Tibial nerve (tissue), 4 donors: ENCODE measurements around the gene NCAM2. TPM values are rescaled to one million over a fixed set of nuclear protein-coding genes. Genes with fewer than 3 reads are reported as not detected.

Experiments used
- DNase-seq, 2 donors: peaks; one replicate each; pipeline ENCODE4 v3.0.0-alpha.2; 2019; ENCODE audit warnings: low spot score in 2 of 2
- H3K27ac ChIP-seq, 4 donors: fragments of 200-600 bp; sonication (generic) in 3 of 4; one replicate each; pipeline ENCODE4 v1.5.1; 2017 to 2019; ENCODE audit warnings: mild to moderate bottlenecking in 1 of 4
- H3K27me3 ChIP-seq, 2 donors: fragments of 200-600 bp; sonication (generic) in 1 of 2; one replicate each; pipeline versions ENCODE4 v1.5.1 to v1.6.0; 2017 to 2019
- H3K36me3 ChIP-seq, 3 donors: fragments of 200-600 bp; sonication (generic); one replicate each; pipeline ENCODE4 v1.5.1; 2018 to 2019
- H3K4me1 ChIP-seq, 4 donors: fragments of 200-600 bp; sonication (generic) in 3 of 4; one replicate each; pipeline ENCODE4 v1.5.1; 2017 to 2019
- H3K4me3 ChIP-seq, 4 donors: fragments of 200-600 bp; sonication (generic) in 3 of 4; one replicate each; pipeline ENCODE4 v1.5.1; 2017 to 2019; ENCODE audit warnings: mild to moderate bottlenecking in 1 of 4, moderate library complexity in 1 of 4
- H3K9me3 ChIP-seq, 4 donors: fragments of 200-600 bp; sonication (generic) in 3 of 4; one replicate each; pipeline ENCODE4 v1.5.1; 2017 to 2019
- EP300 ChIP-seq, 2 donors: sonication (generic); formaldehyde crosslinking; IDR thresholded peaks; one replicate each; pipeline ENCODE4 v1.6.1; 2017; ENCODE audit warnings: antibody characterized with exemption in 2 of 2, mild to moderate bottlenecking in 1 of 2
- POLR2A ChIP-seq, 2 donors: fragments of 450-650 bp; IDR thresholded peaks; one replicate each; pipeline ENCODE4 v1.6.1; 2017; ENCODE audit warnings: antibody characterized with exemption in 2 of 2, mild to moderate bottlenecking in 2 of 2, moderate library complexity in 2 of 2
- WGBS, 2 donors: methylation state at CpG; one replicate each; pipeline ENCODE4 v1.1.5; 2018; 5-methylcytosine and 5-hydroxymethylcytosine counted together
- total RNA-seq, 4 donors: library from RNA; depleted of rRNA; stranded (reverse); fragments of >200 nt; gene quantifications; one replicate each; pipeline ENCODE4 v1.1.0, GENCODE V29; 2016
- TF ChIP-seq, protein P1 (sequence below), 5 experiments: fragments of 200-600 bp in 3 of 5; fragments of 450-650 bp in 2 of 5; sonication (generic) in 3 of 5; IDR thresholded peaks; one replicate each; pipeline ENCODE4 v1.5.1; 2016 to 2019; ENCODE audit warnings: antibody characterized with exemption in 5 of 5, mild to moderate bottlenecking in 3 of 5, moderate library complexity in 2 of 5

NCAM2 gene
- total RNA-seq, 4 donors from 2014 or later: 15.1 to 29.7 (median 23.9) TPM

DNA sequence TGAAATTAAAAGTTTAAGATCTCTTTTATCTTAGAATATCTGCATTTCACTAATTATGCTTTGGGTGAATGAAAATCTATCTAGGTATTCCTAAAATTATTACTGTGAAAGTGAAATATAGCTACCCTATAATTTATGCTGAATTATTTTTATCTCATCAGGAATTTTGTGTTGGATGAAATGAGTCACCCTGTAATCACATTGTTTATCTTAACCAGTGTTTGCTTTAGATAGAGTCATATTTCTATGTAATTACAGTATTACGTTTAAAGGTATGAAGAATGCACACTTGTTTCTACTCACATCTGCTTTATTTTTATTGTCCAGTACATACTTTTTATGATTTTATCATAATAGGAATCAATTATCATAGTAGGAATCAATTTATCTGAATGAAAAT, 249.2 kb downstream of the NCAM2 start:
- no peaks in the 10 kb centered on the region for H3K9me3 ChIP-seq
- no peaks in the 10 kb centered on the region for H3K27me3 ChIP-seq
- WGBS, 2 donors: 33 to 38% methylated on average over 1 of the region's 1 CpG
- TF ChIP-seq, protein P1, sequence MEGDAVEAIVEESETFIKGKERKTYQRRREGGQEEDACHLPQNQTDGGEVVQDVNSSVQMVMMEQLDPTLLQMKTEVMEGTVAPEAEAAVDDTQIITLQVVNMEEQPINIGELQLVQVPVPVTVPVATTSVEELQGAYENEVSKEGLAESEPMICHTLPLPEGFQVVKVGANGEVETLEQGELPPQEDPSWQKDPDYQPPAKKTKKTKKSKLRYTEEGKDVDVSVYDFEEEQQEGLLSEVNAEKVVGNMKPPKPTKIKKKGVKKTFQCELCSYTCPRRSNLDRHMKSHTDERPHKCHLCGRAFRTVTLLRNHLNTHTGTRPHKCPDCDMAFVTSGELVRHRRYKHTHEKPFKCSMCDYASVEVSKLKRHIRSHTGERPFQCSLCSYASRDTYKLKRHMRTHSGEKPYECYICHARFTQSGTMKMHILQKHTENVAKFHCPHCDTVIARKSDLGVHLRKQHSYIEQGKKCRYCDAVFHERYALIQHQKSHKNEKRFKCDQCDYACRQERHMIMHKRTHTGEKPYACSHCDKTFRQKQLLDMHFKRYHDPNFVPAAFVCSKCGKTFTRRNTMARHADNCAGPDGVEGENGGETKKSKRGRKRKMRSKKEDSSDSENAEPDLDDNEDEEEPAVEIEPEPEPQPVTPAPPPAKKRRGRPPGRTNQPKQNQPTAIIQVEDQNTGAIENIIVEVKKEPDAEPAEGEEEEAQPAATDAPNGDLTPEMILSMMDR (IDR thresholded peaks at IDR 0.05): no peak
- TF ChIP-seq EP300 (IDR thresholded peaks at IDR 0.05) (no peak), POLR2A (IDR thresholded peaks at IDR 0.05) (no peak)
- H3K27ac ChIP-seq: no peak overlapping the region
- no peaks in the 10 kb centered on the region for H3K36me3 ChIP-seq
- no peaks in the 10 kb centered on the region for H3K4me1 ChIP-seq
- no peak for DNase-seq
- H3K4me3 ChIP-seq: no peak overlapping the region

DNA sequence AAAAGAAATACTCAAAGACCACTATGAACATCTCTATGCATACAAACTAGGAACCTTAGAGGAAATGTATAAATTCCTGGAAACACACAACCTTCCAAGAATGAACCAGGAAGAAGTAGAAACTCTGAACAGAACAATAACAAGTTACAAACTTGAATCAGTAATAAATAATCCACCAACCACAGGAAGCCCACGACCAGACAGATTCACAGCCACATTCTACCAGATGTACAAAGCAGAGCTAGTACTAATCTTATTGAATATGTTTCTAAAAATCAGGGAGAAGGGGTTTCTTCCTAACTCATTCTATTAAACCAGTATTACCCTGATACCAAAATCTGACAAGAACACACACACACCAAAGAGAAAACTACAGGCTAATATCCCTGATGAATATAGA, 263.8 kb downstream of the NCAM2 start:
- Histone ChIP-seq H3K36me3 (no peaks in the 10 kb centered on the region), H3K27me3 (no peaks in the 10 kb centered on the region), H3K4me1 (no peaks in the 10 kb centered on the region), H3K4me3 (no peak overlapping the region), H3K27ac (no peak overlapping the region), H3K9me3 (peaks cover 0 to 3% (median 0%) of the 10 kb centered on the region in 4 donors)
- DNase-seq: no peak
- WGBS, 2 donors: 48 to 63% methylated on average over 1 of the region's 1 CpG
- TF ChIP-seq EP300 (IDR thresholded peaks at IDR 0.05) (no peak), POLR2A (IDR thresholded peaks at IDR 0.05) (no peak)
- TF ChIP-seq, protein P1 (IDR thresholded peaks at IDR 0.05): no peak

DNA sequence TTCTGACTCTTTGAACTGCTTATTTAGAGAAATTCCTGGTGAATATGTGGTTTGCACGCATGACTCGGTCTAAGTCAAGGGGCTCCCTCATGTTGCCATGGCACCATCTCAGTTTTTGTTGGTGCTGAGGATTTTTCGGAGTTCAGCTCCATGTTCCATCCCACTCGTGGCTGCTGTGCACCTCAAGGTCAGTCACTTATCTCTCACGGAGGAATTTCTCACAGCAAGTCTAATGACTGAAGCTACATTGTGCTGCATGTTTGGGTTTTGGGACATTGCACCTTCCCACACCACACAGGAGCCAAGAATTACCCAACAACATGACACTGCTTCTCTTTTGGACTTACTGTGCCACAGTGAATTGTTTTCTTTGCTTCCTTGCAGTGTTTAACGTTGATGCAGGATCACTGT, 269.9 kb downstream of the NCAM2 start:
- no peaks in the 10 kb centered on the region for H3K4me1 ChIP-seq
- no peaks in the 10 kb centered on the region for H3K9me3 ChIP-seq
- DNase-seq: no peak
- WGBS, 2 donors: 35% methylated on average over 6 of the region's 6 CpGs
- no peaks in the 10 kb centered on the region for H3K27me3 ChIP-seq
- TF ChIP-seq POLR2A (IDR thresholded peaks at IDR 0.05): no peak
- TF ChIP-seq, protein P1 (IDR thresholded peaks at IDR 0.05): no peak
- TF ChIP-seq EP300 (IDR thresholded peaks at IDR 0.05): no peak
- no peak overlapping the region for H3K4me3 ChIP-seq
- no peaks in the 10 kb centered on the region for H3K36me3 ChIP-seq
- H3K27ac ChIP-seq: peak overlapping the region in 1 of 4 donors; percentile 2

DNA sequence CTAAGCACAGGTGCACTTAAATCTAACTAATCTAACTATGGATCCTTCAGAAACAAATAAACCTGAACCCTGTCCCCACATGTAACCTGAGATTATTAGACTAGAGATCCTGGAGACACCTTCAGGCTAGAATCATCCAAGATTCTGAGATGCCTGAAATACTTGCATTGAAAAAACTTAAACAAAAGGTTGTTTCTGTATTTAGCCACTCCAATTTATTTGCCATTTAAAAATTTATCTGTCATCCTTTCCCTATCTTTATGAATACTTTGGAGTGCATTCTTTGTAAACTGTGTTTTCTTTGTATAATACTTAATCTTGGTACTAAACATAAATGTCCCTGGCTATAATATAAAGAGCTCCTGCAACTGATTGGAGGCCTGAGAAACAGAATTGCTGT, 270.7 kb downstream of the NCAM2 start:
- no peak for TF ChIP-seq EP300 (IDR thresholded peaks at IDR 0.05)
- TF ChIP-seq, protein P1 (IDR thresholded peaks at IDR 0.05): no peak
- no peak for TF ChIP-seq POLR2A (IDR thresholded peaks at IDR 0.05)
- Histone ChIP-seq H3K4me1 (no peaks in the 10 kb centered on the region), H3K9me3 (no peaks in the 10 kb centered on the region), H3K27ac (peak overlapping the region in 1 of 4 donors; percentile 2), H3K36me3 (no peaks in the 10 kb centered on the region), H3K27me3 (no peaks in the 10 kb centered on the region), H3K4me3 (no peak overlapping the region)
- no peak for DNase-seq

DNA sequence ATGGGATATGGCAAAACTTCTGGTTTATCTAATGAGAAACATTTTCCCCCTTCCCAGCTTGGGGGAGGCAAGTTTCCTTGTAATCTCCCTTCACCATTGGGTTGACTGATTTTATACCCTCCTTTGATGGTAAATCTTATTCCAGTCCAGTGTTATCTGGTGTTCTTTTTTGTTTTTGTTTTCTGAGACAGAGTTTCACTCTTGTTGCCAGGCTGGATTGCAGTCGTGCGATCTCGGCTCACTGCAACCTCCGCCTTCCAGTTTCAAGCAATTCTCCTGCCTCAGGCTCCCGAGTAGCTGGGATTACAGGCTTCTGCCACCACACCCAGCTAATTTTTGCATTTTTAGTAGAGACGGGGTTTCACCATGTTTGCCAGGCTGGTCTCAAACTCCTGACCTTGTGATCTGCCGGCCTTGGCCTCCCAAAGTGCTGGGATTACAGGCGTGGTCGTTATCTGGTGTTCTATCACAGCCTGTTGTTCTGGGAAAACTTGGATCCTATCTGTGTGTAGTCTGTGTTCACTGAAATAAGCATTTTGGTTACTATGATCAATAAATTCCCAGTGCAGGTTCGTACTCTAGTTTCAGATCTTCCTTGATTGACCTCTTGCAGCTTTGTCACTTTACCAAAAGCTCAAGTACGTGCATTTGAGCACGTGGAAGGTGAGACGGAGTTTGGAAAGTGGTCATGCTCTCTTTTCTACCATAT, 281.1 kb downstream of the NCAM2 start:
- no peaks in the 10 kb centered on the region for H3K4me1 ChIP-seq
- H3K9me3 ChIP-seq: no peaks in the 10 kb centered on the region
- DNase-seq: no peak
- H3K36me3 ChIP-seq: no peaks in the 10 kb centered on the region
- H3K27ac ChIP-seq: no peak overlapping the region
- TF ChIP-seq POLR2A (IDR thresholded peaks at IDR 0.05) (no peak), EP300 (IDR thresholded peaks at IDR 0.05) (no peak)
- TF ChIP-seq, protein P1 (IDR thresholded peaks at IDR 0.05): no peak
- WGBS, 2 donors: 81 to 93% methylated on average over 13 of the region's 13 CpGs
- H3K4me3 ChIP-seq: no peak overlapping the region
- H3K27me3 ChIP-seq: no peaks in the 10 kb centered on the region
